WTC11 (cell line): Measurements from ENCODE around the gene HLX. TPM values are rescaled to one million over a fixed set of nuclear protein-coding genes. Genes with fewer than 3 reads are reported as not detected.

ENCODE experiments used
- ATAC-seq: fragments of 200-7000 bp; cut with Tn5 transposase; 2 replicates; pipeline ENCODE4 v1.10.0; 2021; ENCODE audit warnings: mild to moderate bottlenecking, moderate library complexity
- CTCF ChIA-PET: fragments of 300-600 bp; sonication (Branson Sonifier 250); formaldehyde crosslinking; loops from one replicate; lab custom pipeline; 2021; ENCODE audit warnings: antibody characterized with exemption; lab: Charles Lee
- POLR2A ChIA-PET: fragments of 350-600 bp; sonication (Branson Sonifier 250); formaldehyde crosslinking; loops from one replicate; lab custom pipeline; 2021; ENCODE audit warnings: antibody characterized with exemption; lab: Charles Lee
- DNase-seq: peaks from one replicate; pipeline ENCODE4 v3.0.0; 2021; ENCODE audit warnings: low spot score
- H3K27ac Mint-ChIP-seq: 2 replicates; pipeline ENCODE4 v1.8.0; 2021; ENCODE audit warnings: mixed read lengths
- H3K27me3 Mint-ChIP-seq: 2 replicates; pipeline ENCODE4 v1.8.0; 2021; ENCODE audit warnings: low read depth, mild to moderate bottlenecking, moderate library complexity, mixed read lengths
- H3K36me3 Mint-ChIP-seq: 2 replicates; pipeline ENCODE4 v1.8.0; 2021; ENCODE audit warnings: mixed read lengths
- H3K4me1 Mint-ChIP-seq: 2 replicates; pipeline ENCODE4 v1.8.0; 2022; ENCODE audit warnings: mixed read lengths
- H3K4me3 Mint-ChIP-seq: 2 replicates; pipeline ENCODE4 v1.8.0; 2021; ENCODE audit warnings: mild to moderate bottlenecking, moderate library complexity, mixed read lengths
- H3K9me3 Mint-ChIP-seq: 2 replicates; pipeline ENCODE4 v1.8.0; 2021; ENCODE audit warnings: mixed read lengths
- AFF4 ChIP-seq: sonication (generic); formaldehyde crosslinking; IDR thresholded peaks from 2 replicates; pipeline ENCODE4 v1.8.1; 2023; ENCODE audit warnings: mild to moderate bottlenecking, missing genetic modification reagents, borderline replicate concordance
- ATF1 ChIP-seq: sonication (generic); formaldehyde crosslinking; IDR thresholded peaks from 2 replicates; pipeline ENCODE4 v1.8.1; 2023; ENCODE audit warnings: mild to moderate bottlenecking, moderate library complexity, missing genetic modification reagents
- ETV6 ChIP-seq: sonication (generic); formaldehyde crosslinking; IDR thresholded peaks from 2 replicates; pipeline ENCODE4 v1.8.1; 2022; ENCODE audit warnings: mild to moderate bottlenecking, missing genetic modification reagents
- FOXP1 ChIP-seq: sonication (generic); formaldehyde crosslinking; IDR thresholded peaks from 2 replicates; pipeline ENCODE4 v1.8.0; 2022; ENCODE audit warnings: missing genetic modification reagents, mild to moderate bottlenecking, moderate library complexity, borderline replicate concordance
- GABPB1 ChIP-seq: sonication (generic); formaldehyde crosslinking; IDR thresholded peaks from 2 replicates; pipeline ENCODE4 v1.8.1; 2023; ENCODE audit warnings: mild to moderate bottlenecking, missing genetic modification reagents
- GTF2I ChIP-seq: fragments of 250-450 bp; sonication (Bioruptor Pico); conservative IDR thresholded peaks from 2 replicates; pipeline ENCODE4 v1.4.0; 2021; ENCODE audit warnings: mild to moderate bottlenecking
- KAT7 ChIP-seq: sonication (generic); formaldehyde crosslinking; IDR thresholded peaks from 2 replicates; pipeline ENCODE4 v1.8.1; 2023; ENCODE audit warnings: missing genetic modification reagents, mild to moderate bottlenecking, borderline replicate concordance
- MAX ChIP-seq: sonication (generic); formaldehyde crosslinking; IDR thresholded peaks from 2 replicates; pipeline ENCODE4 v1.8.0; 2022; ENCODE audit warnings: mild to moderate bottlenecking, missing genetic modification reagents
- MLX ChIP-seq: sonication (generic); formaldehyde crosslinking; IDR thresholded peaks from 2 replicates; pipeline ENCODE4 v1.8.1; 2023; ENCODE audit warnings: mild to moderate bottlenecking, missing genetic modification reagents, moderate library complexity
- MYBL2 ChIP-seq: sonication (generic); formaldehyde crosslinking; IDR thresholded peaks from 2 replicates; pipeline ENCODE4 v1.8.1; 2023; ENCODE audit warnings: mild to moderate bottlenecking, moderate library complexity, missing genetic modification reagents
- NFYB ChIP-seq: sonication (generic); formaldehyde crosslinking; conservative IDR thresholded peaks from 2 replicates; pipeline ENCODE4 v1.8.0; 2022; ENCODE audit warnings: low read depth, missing genetic modification reagents
- NR3C1 ChIP-seq: sonication (generic); formaldehyde crosslinking; conservative IDR thresholded peaks from 2 replicates; pipeline ENCODE4 v1.8.1; 2023; ENCODE audit warnings: low read depth, mild to moderate bottlenecking, missing genetic modification reagents
- SMAD3 ChIP-seq: sonication (generic); formaldehyde crosslinking; IDR thresholded peaks from 2 replicates; pipeline ENCODE4 v1.8.0; 2022; ENCODE audit warnings: missing genetic modification reagents, mild to moderate bottlenecking, borderline replicate concordance
- SOX15 ChIP-seq: fragments of 250-450 bp; sonication (Bioruptor Pico); IDR thresholded peaks from 2 replicates; pipeline ENCODE4 v1.9.0; 2021; ENCODE audit warnings: mild to moderate bottlenecking
- TEAD4 ChIP-seq: sonication (generic); formaldehyde crosslinking; IDR thresholded peaks from 2 replicates; pipeline ENCODE4 v1.8.0; 2022; ENCODE audit warnings: mild to moderate bottlenecking, missing genetic modification reagents
- TP53 ChIP-seq: sonication (generic); formaldehyde crosslinking; IDR thresholded peaks from 2 replicates; pipeline ENCODE4 v1.8.1; 2023; ENCODE audit warnings: mild to moderate bottlenecking, missing genetic modification reagents
- ZBTB21 ChIP-seq: sonication (generic); formaldehyde crosslinking; IDR thresholded peaks from 2 replicates; pipeline ENCODE4 v1.8.1; 2023; ENCODE audit warnings: mild to moderate bottlenecking, missing genetic modification reagents, borderline replicate concordance
- ZBTB43 ChIP-seq: sonication (generic); formaldehyde crosslinking; IDR thresholded peaks from 2 replicates; pipeline ENCODE4 v1.8.1; 2023; ENCODE audit warnings: mild to moderate bottlenecking, missing genetic modification reagents
- ZNF263 ChIP-seq: sonication (generic); formaldehyde crosslinking; IDR thresholded peaks from 2 replicates; pipeline ENCODE4 v1.8.1; 2022; ENCODE audit warnings: low read depth, mild to moderate bottlenecking, moderate library complexity, missing genetic modification reagents
- ZNF281 ChIP-seq: sonication (generic); formaldehyde crosslinking; IDR thresholded peaks from 2 replicates; pipeline ENCODE4 v1.8.0; 2023; ENCODE audit warnings: mild to moderate bottlenecking, missing genetic modification reagents
- ZNF416 ChIP-seq: fragments of 250-450 bp; sonication (Bioruptor Pico); IDR thresholded peaks from 2 replicates; pipeline ENCODE4 v1.9.0; 2021; ENCODE audit warnings: mild to moderate bottlenecking, inconsistent platforms
- ZNF423 ChIP-seq: fragments of 250-450 bp; sonication (Bioruptor Pico); IDR thresholded peaks from 2 replicates; pipeline ENCODE4 v2.1.2; 2022; ENCODE audit warnings: mild to moderate bottlenecking, moderate library complexity
- total RNA-seq: library from RNA; stranded (reverse); gene quantifications from 3 replicates; pipeline ENCODE4 v1.2.3, GENCODE V29; 2021
- TF ChIP-seq, protein P1 (sequence below): fragments of 250-450 bp; sonication (Bioruptor Pico); IDR thresholded peaks from 2 replicates; pipeline ENCODE4 v1.8.0; 2021; ENCODE audit warnings: mild to moderate bottlenecking

HLX gene
- total RNA-seq, 1 experiment from 2014 or later, result not detected

- TF ChIP-seq FOXP1 (CRISPR knock-in tag) (no peak), MYBL2 (no peak), GABPB1 (CRISPR knock-in tag) (no peak), ZNF263 (no peak), AFF4 (CRISPR knock-in tag) (no peak), GTF2I (CRISPR knock-in tag) (no peak)
Observed at GRCh38 chr1:220879509-220880361, 492 bp downstream of the HLX start (continued).

GRCh38 chr1:220880362-220880670 is 1.1 kb downstream of the HLX start:
- ATAC-seq (no peak), DNase-seq (no peak)
- CTCF ChIA-PET, result no interaction called here
- POLR2A ChIA-PET, result no interaction called here
- Mint-ChIP-seq H3K9me3 (no peaks in the 10 kb centered on the region), H3K4me3 (peak overlapping the region; percentile 57), H3K27ac (no peak overlapping the region), H3K4me1 (peaks cover 72% of the 10 kb centered on the region), H3K36me3 (no peaks in the 10 kb centered on the region), H3K27me3 (peaks cover 100% of the 10 kb centered on the region)
- TF ChIP-seq ATF1 (CRISPR knock-in tag) (no peak), SMAD3 (CRISPR knock-in tag) (no peak), ZNF281 (CRISPR knock-in tag) (no peak), NFYB (no peak), MAX (CRISPR knock-in tag) (no peak), MLX (CRISPR knock-in tag) (no peak), ZNF423 (CRISPR knock-in tag) (no peak), AFF4 (CRISPR knock-in tag) (no peak), KAT7 (CRISPR knock-in tag) (no peak), ETV6 (CRISPR knock-in tag) (no peak), ZBTB43 (CRISPR knock-in tag) (no peak), SOX15 (CRISPR knock-in tag) (no peak), NR3C1 (CRISPR knock-in tag) (no peak), ZBTB21 (CRISPR knock-in tag) (no peak), ZNF416 (CRISPR knock-in tag) (no peak), TEAD4 (CRISPR knock-in tag) (no peak), TP53 (CRISPR knock-in tag) (no peak)
- TF ChIP-seq, protein P1, sequence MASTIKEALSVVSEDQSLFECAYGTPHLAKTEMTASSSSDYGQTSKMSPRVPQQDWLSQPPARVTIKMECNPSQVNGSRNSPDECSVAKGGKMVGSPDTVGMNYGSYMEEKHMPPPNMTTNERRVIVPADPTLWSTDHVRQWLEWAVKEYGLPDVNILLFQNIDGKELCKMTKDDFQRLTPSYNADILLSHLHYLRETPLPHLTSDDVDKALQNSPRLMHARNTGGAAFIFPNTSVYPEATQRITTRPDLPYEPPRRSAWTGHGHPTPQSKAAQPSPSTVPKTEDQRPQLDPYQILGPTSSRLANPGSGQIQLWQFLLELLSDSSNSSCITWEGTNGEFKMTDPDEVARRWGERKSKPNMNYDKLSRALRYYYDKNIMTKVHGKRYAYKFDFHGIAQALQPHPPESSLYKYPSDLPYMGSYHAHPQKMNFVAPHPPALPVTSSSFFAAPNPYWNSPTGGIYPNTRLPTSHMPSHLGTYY (CRISPR knock-in tag), result no peak
